B cell (primary cell): ENCODE results near the gene ADAMTS18.

Experiments
- CTCF ChIP-seq: fragments of 200-600 bp; IDR thresholded peaks from one replicate; pipeline ENCODE4 v1.8.0; 2022; ENCODE audit warnings: antibody characterized with exemption, mild to moderate bottlenecking
- EZH2 ChIP-seq: IDR thresholded peaks from 2 replicates; pipeline ENCODE4 v1.6.1; 2012; ENCODE audit warnings: borderline replicate concordance, low read depth, mild to moderate bottlenecking, moderate library complexity, low read length; ENCODE audit not compliant: insufficient read depth, poor library complexity, severe bottlenecking

- TF ChIP-seq CTCF = no peak
- TF ChIP-seq EZH2 = no peak
These were observed 112.1 kb downstream of the ADAMTS18 start for GRCh38 chr16:77322757-77323156.
